Left hindlimb (tissue), 1 donor: ENCODE data around the gene LRRC30.

Experiments used
- DNase-seq: peaks from one replicate; pipeline ENCODE4 v3.0.0-alpha.2; 2018

The LRRC30 gene

DNA sequence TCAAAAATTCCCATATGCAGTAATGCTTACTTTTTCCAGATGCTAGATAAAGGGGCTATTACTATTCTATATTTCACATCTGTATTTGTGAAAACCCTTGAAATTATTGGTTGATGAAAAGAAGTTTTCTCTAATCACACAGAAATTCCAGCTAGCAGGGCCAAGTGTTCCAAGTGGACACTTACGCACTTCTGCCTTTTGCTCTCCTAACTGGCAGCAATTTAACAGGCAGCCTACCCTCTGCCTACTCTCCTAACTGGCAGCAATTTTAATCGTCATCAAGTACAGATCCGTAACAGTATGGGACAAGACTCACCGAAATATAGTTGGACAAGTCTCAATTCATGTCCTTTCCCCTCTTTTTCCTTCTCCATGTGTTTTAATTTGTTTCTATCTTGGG is 12.0 kb downstream of the LRRC30 start:
- DNase-seq = no peak

DNA sequence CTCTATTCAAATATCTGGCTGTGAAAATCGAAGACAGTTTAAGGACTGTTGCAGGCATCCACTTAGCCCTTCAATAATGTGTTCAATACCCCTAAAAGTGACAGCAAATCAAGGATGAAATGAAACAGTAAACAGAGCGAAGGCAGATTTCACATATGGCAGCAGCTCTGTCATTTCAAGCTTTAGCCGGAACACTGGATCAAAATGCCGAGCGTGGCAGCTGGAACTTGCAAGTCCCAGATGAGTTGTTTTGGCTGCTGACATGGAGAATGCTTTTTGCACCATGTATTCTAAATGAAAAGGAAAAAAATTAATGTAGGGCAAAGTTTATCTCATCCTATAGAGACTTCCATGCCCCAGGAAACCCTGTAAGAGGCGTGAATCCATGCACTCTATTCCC is 18.0 kb downstream of the LRRC30 start:
- DNase-seq = peak; percentile 53

DNA sequence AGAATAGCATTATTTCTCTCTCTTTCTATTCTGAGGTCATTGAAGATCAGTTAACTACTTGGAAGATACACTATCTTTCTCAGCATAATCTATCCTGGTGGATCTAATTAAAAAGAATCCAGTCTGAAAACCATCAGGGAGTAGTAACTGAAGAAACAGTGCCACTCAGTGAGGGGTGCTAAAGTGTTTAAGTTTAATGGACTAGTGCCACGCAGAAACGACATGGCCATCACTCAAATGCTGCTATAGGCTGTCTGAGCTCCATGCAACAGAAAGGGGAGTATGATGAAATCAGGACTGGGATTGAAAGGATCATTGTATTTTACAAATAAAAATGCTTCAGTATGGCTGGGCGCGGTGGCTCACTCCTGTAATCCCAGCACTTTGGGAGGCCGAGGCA is 23.3 kb downstream of the LRRC30 start:
- no peak for DNase-seq

DNA sequence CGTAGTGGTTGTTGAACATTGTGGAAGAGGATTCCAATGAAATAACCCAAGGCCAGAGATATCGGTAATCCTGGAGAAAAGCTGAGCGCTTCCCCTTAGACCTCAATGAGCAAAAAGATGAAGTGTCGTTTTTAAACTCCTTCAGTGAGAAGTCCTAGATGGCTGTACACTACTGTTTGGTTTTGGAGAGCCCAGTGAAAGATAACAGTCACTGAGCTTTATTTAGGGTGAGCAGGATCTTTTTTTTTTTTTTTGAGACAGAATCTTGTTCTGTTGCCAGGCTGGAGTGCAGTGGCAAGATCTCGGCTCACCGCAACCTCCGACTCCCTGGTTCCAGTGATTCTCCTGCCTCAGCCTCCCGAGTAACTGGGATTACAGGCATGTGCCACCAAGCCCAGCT is 24.2 kb downstream of the LRRC30 start:
- no peak for DNase-seq

DNA sequence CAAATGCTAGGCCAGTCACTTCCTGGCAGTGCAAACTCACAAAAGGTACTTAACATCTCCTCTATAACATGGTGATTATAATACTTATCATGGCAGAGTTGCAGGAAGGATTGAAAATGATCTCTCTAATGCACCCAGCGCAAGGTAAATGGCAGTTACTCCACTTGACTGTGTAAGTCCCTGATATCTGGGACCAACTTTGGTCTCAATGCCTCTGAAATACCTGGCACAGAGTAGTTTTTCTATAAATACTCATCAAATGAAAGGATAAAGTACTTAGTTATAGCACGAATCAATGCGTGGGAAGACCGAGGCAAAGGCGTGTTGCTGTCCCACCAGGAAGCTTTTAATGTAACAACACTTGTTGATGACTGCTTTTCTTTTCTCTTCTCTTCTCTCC is 24.8 kb downstream of the LRRC30 start:
- no peak for DNase-seq

DNA sequence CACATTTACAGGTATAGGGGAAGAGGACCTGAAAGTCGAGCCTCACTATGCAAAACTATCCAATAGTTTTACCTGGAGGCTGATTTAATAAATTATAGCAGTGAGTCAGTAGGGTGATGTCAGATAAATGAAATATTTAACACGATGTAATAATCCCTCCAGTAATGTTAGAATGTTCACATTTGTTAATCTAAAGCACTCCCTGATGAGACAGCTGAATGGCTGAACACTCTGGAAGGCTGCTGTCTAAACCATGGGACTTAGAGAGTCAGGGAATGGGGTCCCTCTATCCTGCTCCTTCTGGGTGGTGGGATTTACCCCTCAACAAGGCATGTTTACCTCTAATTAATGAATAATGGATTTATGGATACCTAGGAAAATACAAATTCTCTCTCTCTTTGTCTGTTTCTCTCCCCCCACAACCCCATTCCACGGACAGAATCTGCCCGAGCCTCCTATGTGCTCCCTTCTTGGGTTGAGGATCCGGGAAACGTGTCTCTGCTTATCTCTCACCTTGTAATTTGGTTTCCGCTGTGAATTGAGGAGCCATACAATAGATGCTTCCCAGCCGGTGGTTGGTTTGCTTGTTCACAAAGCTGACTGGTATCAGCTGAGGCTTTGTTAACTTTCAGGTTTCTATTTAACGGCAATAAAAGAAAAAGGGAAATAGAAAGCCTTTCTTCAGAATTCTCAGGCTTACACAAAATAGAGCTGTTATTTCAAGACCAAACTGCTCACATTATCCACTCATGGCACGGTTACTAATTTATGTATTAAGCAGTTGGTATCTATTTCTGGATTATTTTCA is 25.9 kb downstream of the LRRC30 start:
- no peak for DNase-seq

DNA sequence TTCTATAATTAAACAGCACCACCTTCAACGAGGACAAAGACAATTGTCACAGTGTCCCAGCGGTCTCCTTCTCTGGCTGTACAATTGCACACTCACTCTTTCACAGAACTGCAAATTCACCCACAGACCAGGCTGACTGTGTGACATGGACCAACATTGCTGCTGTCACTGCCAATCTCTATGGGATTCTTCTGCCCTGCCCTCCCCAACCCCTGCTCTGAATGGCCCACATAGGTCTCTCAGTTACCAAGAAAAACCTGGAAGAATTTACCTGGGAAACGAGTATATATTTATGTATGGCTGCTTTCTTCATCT is 26.5 kb downstream of the LRRC30 start:
- DNase-seq = no peak

DNA sequence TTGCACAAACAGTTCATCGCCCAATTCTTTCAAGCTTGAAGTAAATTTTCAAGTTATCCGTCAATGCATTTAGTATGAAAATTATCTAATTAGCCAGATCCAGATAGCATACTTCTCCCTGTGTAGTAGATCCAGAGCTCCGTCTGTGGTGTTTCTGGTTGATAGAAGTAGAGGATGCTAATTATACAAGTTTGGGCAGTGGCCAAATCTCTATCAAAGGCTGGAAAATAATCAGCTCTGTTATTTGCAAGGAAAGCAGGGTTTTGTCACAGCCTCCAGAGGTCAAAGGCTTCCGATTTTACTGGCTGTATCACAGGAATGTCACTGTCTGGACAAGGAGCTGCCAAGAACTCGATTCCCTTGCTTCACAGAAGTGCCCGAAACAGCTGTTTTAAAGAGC is 28.6 kb downstream of the LRRC30 start:
- DNase-seq = no peak

DNA sequence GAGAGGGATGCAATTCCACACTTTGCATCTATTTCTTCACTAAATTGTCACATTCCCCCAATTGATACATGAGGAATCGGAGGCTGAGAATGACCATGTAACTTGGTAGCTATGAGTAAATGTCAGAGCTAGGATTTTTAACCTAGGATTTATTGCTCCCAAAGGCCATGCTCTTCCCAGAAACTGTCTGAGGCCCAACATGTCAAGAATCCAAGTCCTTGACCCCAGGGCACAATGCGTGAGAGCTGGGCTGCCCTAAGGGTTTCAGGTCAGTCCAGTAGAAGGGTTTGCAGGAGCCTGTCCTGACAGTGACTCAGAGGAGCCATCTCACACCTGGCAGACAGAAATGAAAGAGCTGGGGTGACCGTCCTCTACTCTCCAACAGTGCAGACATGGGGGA is 30.3 kb downstream of the LRRC30 start:
- DNase-seq = no peak

DNA sequence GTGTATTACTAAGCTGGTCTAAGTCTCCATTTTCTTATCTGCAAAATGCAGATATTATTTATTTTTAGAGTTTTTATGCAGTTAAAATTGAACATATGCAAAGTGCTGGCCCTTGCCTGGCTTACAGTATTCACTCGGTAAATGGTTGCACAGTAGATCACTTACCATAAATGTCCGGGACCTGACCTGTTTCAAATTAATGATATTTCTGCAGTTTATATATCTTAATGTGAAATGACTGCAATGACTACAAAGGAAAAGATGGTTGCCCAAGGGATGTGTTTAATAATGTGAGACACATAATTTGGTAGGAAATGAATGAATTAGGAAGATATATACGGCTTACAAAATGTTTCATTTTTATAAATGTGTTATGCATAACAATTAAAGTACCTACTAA is 37.1 kb downstream of the LRRC30 start:
- DNase-seq = no peak

DNA sequence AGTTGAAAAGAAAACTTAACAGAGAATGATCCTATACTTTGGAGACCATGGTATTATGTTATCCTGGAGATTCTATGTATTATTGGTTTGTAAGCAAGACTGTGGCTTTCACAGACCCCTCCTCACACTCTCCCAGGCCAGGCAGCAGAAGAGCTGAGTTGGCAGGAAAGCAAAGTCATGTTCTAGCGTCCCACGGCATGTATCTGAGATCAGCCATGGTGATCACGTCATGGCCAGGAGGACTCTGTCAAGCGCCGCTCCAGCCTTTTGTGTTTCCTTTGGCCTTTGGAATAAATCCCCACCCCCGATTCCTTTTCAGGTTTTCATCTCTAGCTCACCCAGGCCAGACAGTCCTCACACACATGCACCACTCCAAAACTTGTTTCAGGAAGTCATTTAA is 39.1 kb downstream of the LRRC30 start:
- DNase-seq = no peak

DNA sequence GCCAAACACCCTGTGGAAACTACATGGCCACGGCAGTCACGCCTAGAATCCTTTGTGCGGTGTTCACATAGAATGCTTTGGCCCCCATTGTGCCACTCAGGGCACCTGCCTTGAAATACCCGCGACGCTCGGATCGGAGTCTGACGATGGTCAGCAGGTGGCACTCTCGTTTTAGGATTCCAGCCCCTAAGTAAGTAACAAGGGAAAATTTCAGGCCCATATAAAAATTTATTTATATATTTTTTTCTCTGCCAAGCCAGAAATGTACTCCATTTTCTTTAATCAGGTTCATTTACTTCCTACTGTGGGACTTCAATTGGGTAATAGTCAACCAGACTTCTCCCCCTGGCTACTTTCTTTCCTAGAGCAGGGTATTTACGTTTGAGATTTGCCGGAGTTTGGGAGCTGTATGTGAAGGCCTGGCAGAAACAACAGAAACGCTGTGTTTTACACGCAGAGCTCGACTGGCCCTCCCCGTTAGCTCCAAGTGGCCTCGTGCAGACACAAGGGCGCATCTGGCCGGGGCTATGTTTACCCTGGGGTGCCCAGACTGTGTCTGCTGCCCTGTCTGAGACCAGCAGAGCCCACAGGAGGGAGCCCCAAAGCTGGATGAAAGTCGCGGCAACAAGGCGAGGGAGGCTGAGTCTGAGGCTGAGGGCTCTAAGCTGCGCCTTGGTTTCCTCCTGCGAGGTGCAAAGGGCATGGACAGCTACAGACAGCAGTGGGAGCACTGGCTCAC is 41.6 kb downstream of the LRRC30 start:
- peak; percentile 70 for DNase-seq

DNA sequence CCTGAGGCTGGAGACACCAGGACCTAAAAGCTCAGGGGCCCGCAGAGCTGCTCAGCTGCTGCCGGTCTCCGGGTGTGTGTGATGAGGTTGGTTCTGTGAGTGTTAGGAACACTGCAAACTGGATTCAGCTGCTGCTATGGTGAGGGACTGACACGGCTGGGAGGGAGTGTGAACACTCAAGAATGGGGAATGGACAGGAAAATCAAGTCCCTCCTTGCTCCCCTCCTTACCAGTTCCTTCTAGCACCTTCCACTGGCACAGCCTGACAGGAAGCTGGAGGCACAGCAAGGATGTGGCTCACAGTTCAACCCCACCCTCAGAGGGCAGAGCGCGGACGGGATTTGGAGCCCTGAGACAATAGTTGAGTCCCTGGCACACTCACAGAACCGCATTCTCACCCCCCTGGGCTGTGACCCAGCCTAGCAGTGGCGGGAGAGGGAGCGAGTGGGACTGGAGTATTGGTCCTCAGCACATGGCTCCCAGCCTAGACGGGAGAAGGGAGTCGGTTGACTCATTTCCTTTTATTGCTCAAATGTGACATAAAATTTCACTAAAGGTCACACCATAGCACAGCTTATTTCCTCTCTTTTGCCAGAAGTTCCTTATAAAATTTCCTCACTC is 42.5 kb downstream of the LRRC30 start:
- DNase-seq = no peak

DNA sequence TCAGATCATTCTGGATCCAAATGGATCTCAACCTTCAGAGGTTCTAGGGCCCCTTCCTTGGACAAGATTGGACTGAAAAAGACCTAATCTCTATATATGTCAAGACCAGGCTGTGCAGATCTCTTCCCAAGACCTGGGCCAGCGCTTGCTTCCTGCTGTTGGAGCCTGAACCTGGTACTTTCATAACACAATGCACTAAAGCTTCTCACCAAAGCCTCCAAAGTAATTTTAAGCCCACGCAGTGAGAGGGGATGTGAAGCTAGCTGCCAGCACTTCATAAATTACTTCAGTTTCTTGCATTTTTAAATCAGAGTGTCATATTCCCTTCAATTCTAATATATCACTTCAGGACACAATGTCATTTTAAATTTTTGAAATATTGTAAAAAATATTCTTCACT is 50.7 kb downstream of the LRRC30 start:
- no peak for DNase-seq
